ENCODE data around the gene NF1.

GRCh38 chr17:31099016-31099415 is 4.2 kb downstream of the NF1 start:
- TF ChIP-seq CTCF (IDR thresholded peaks at IDR 0.05) (no peak), POLR2A (IDR thresholded peaks at IDR 0.05) (no peak)

Measured in testis (tissue), 2 donors.